Peyer's patch (tissue), 4 donors: Measurements from ENCODE around the gene UGT1A10.

Experiments
- CTCF ChIP-seq, 6 experiments: fragments of 450-650 bp in 4 of 6; fragments of 200-600 bp in 2 of 6; sonication (generic) in 1 of 6; IDR thresholded peaks; one replicate each; pipeline ENCODE4 v1.5.1; 2017 to 2019; ENCODE audit warnings: antibody characterized with exemption in 6 of 6, mild to moderate bottlenecking in 3 of 6, moderate library complexity in 1 of 6
- POLR2A ChIP-seq, 2 donors: fragments of 450-650 bp; IDR thresholded peaks; one replicate each; pipeline ENCODE4 v1.5.1; 2017; ENCODE audit warnings: antibody characterized with exemption in 2 of 2, mild to moderate bottlenecking in 2 of 2, moderate library complexity in 2 of 2

GRCh38 chr2:233813236-233814055, 177.2 kb downstream of the UGT1A10 start:
- TF ChIP-seq CTCF (IDR thresholded peaks at IDR 0.05) = no peak
- no peak for TF ChIP-seq POLR2A (IDR thresholded peaks at IDR 0.05)
